DOHH2 (cell line): Measurements from ENCODE around the gene PLCB3.
A peak's percentile ranks its signal among the peaks of the same experiment; 100 is the strongest.

Experiments
- H3F3A ChIP-seq: fragments of 200-600 bp; sonication (generic), shearing (Covaris generic); 2 replicates; pipeline ENCODE4 v1.6.0; 2016; ENCODE audit warnings: antibody characterized with exemption, mild to moderate bottlenecking; ENCODE audit not compliant: control insufficient read depth, insufficient read depth
- H3K27ac ChIP-seq: fragments of 200-600 bp; sonication (generic); 2 replicates; pipeline ENCODE4 v1.5.1; 2014; ENCODE audit warnings: low read depth, mild to moderate bottlenecking, low read length, moderate library complexity
- H3K27me3 ChIP-seq: fragments of 200-600 bp; sonication (generic); 2 replicates; pipeline ENCODE4 v1.6.1; 2014; ENCODE audit warnings: mild to moderate bottlenecking, low read length, mixed read lengths; ENCODE audit not compliant: control insufficient read depth
- H3K36me3 ChIP-seq: fragments of 200-600 bp; sonication (generic); 2 replicates; pipeline ENCODE4 v1.6.1; 2014; ENCODE audit warnings: mild to moderate bottlenecking, low read length, moderate library complexity, mixed read lengths; ENCODE audit not compliant: control insufficient read depth
- H3K4me1 ChIP-seq: fragments of 200-600 bp; sonication (generic); 2 replicates; pipeline ENCODE4 v1.6.1; 2014; ENCODE audit warnings: mild to moderate bottlenecking, low read length, mixed read lengths; ENCODE audit not compliant: control insufficient read depth
- H3K4me2 ChIP-seq: fragments of 200-600 bp; sonication (generic); 2 replicates; pipeline ENCODE4 v1.6.0; 2014; ENCODE audit warnings: mild to moderate bottlenecking, low read length, moderate library complexity
- H3K4me3 ChIP-seq: fragments of 200-600 bp; sonication (generic); 2 replicates; pipeline ENCODE4 v1.5.1; 2014; ENCODE audit warnings: mild to moderate bottlenecking, low read length, mixed read lengths
- H3K79me2 ChIP-seq: fragments of 200-600 bp; sonication (generic); 2 replicates; pipeline ENCODE4 v1.6.1; 2014; ENCODE audit warnings: mild to moderate bottlenecking, low read length, mixed read lengths; ENCODE audit not compliant: control insufficient read depth
- H3K9me2 ChIP-seq: fragments of 200-600 bp; sonication (generic); replicated peaks from 2 replicates; pipeline ENCODE4 v1.6.1; 2014; ENCODE audit warnings: mild to moderate bottlenecking, low read length, mixed read lengths; ENCODE audit not compliant: control insufficient read depth
- H3K9me3 ChIP-seq: fragments of 200-600 bp; sonication (generic); 2 replicates; pipeline ENCODE4 v1.6.1; 2014; ENCODE audit warnings: antibody characterized with exemption, low read length, mixed read lengths; ENCODE audit not compliant: control insufficient read depth, insufficient read depth
- H4K20me1 ChIP-seq: fragments of 200-600 bp; sonication (generic); 2 replicates; pipeline ENCODE4 v1.6.0; 2014; ENCODE audit warnings: low read depth, mild to moderate bottlenecking, antibody characterized with exemption, low read length, moderate library complexity; ENCODE audit not compliant: control insufficient read depth, insufficient read depth
- CTCF ChIP-seq: fragments of 200-600 bp; sonication (generic); IDR thresholded peaks from one replicate; pipeline ENCODE4 v1.5.1; 2014; ENCODE audit warnings: antibody characterized with exemption, mild to moderate bottlenecking, low read depth, low read length; ENCODE audit not compliant: poor library complexity, severe bottlenecking
- EZH2phosphoT487 ChIP-seq: fragments of 200-600 bp; sonication (generic); IDR thresholded peaks from 2 replicates; pipeline ENCODE4 v1.6.1; 2017; ENCODE audit warnings: borderline replicate concordance, mild to moderate bottlenecking, antibody characterized with exemption, low read length, moderate library complexity, mixed read lengths

The PLCB3 gene

DNA sequence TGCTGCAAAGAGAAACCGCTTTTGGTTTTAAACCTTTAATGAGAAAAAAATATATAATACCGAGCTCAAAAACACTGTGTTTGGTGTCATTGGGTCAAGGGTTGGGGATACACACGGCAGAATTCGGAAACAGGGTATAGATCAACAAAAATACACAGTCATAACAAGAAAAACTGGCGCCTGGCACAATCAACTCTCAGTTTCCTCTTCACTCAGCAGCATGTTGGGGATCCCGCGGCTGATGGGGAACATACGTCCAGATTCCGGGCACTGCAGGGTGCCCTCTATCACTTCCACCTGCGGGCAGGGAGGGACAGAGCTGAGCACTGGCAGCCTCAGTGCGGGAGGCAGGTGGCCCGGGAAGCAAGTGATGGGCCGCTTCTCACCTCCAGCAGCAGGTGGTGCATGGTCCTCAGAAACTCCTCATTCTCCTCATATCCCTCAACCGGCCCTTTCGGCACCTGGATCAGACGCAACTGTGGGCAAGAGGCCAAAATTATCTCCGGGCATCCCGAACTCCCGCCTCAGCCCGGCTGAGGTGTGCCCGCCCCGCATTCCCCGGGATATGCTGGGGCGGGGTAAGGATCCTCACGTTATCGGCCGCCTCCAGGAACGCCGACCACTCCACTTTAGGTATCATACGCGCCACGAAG, 65.5 kb downstream of the PLCB3 start:
- H3K4me3 ChIP-seq: peak overlapping the region; percentile 91

GRCh38 chr11:64317325-64317960, 66.1 kb downstream of the PLCB3 start, which contains the start of gene TRMT112:
TSS of gene TRMT112 (minus strand) at chr11:64317559. CDS start at chr11:64317526, 33 bp downstream.
- Histone ChIP-seq H3K4me3 (peak within 1 kb of the TSS; percentile 91), H4K20me1 (no peaks in the 10 kb centered on the region), H3K36me3 (peaks cover 67% of the 10 kb centered on the region), H3K4me1 (peaks cover 28% of the 10 kb centered on the region), H3K9me2 (no peaks in the 10 kb centered on the region), H3K27ac (peak within 1 kb of the TSS; percentile 93), H3K4me2 (peak within 1 kb of the TSS; percentile 79), H3K79me2 (peaks cover 48% of the 10 kb centered on the region), H3K9me3 (no peaks in the 10 kb centered on the region), H3K27me3 (no peaks in the 10 kb centered on the region), H3F3A (peaks cover 19% of the 10 kb centered on the region)
- no peak for TF ChIP-seq CTCF
- no peak for TF ChIP-seq EZH2phosphoT487

More for the DNA sequence above, 65.5 kb downstream of the PLCB3 start:
- peak overlapping the region; percentile 79 for H3K4me2 ChIP-seq
- H3F3A ChIP-seq: peaks cover 19% of the 10 kb centered on the region
- no peaks in the 10 kb centered on the region for H3K9me2 ChIP-seq
- H3K36me3 ChIP-seq: peaks cover 64% of the 10 kb centered on the region
- H3K79me2 ChIP-seq: peaks cover 49% of the 10 kb centered on the region
- H4K20me1 ChIP-seq: no peaks in the 10 kb centered on the region
- H3K27ac ChIP-seq: peak overlapping the region; percentile 93
- no peaks in the 10 kb centered on the region for H3K27me3 ChIP-seq
- peaks cover 28% of the 10 kb centered on the region for H3K4me1 ChIP-seq
- TF ChIP-seq CTCF: peak; percentile 38
- no peak for TF ChIP-seq EZH2phosphoT487
- H3K9me3 ChIP-seq: no peaks in the 10 kb centered on the region

- H3K4me1 ChIP-seq: peaks cover 28% of the 10 kb centered on the region
- peaks cover 41% of the 10 kb centered on the region for H3K79me2 ChIP-seq
- peak within 1 kb of the TSS; percentile 79 for H3K4me2 ChIP-seq
- H3K27me3 ChIP-seq: no peaks in the 10 kb centered on the region
- H3K9me3 ChIP-seq: no peaks in the 10 kb centered on the region
- H3K36me3 ChIP-seq: peaks cover 66% of the 10 kb centered on the region
- peak; percentile 51 for TF ChIP-seq CTCF
- no peak for TF ChIP-seq EZH2phosphoT487
- peaks cover 16% of the 10 kb centered on the region for H3F3A ChIP-seq
- H3K27ac ChIP-seq: peak within 1 kb of the TSS; percentile 93
- H3K9me2 ChIP-seq: no peaks in the 10 kb centered on the region
- H4K20me1 ChIP-seq: no peaks in the 10 kb centered on the region
- H3K4me3 ChIP-seq: peak within 1 kb of the TSS; percentile 91
Observed at GRCh38 chr11:64317961-64318765, 66.8 kb downstream of the PLCB3 start, which contains the start of gene PRDX5. TSS of gene PRDX5 (plus strand) at chr11:64318121. CDS start at chr11:64318216, 95 bp downstream.
